Stimulated activated CD4-positive, alpha-beta T cell treated with anti-CD3 and anti-CD28 coated beads, Interleukin-12 subunit alpha, Interleukin-12 subunit beta, amount 100 ng/mL, for 48 hours (primary cell): ENCODE results near the gene LDLR.
A peak's percentile ranks its signal among the peaks of the same experiment; 100 is the strongest.
"Not testable (repeated sequence)": the region's sequence is repeated elsewhere in the genome, so short reads cannot be mapped to it uniquely, and the experiment has no call there.

Experiments
- DNase-seq, 3 donors: peaks; one replicate each; pipeline ENCODE4 v3.0.0-alpha.2; 2020; ENCODE audit warnings: low read depth in 2 of 3, low spot score in 1 of 3

Gene LDLR

GRCh38 chr19:11103667-11104066 lies 14.4 kb downstream of the LDLR start:
- DNase-seq = not testable (repeated sequence)

- DNase-seq = no peak
Observed at GRCh38 chr19:11105014-11105636, 15.9 kb downstream of the LDLR start.

DNA sequence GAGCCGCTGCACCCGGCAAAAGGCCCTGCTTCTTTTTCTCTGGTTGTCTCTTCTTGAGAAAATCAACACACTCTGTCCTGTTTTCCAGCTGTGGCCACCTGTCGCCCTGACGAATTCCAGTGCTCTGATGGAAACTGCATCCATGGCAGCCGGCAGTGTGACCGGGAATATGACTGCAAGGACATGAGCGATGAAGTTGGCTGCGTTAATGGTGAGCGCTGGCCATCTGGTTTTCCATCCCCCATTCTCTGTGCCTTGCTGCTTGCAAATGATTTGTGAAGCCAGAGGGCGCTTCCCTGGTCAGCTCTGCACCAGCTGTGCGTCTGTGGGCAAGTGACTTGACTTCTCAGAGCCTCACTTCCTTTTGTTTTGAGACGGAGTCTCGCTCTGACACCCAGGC lies 17.2 kb downstream of the LDLR start:
- DNase-seq = no peak

DNA sequence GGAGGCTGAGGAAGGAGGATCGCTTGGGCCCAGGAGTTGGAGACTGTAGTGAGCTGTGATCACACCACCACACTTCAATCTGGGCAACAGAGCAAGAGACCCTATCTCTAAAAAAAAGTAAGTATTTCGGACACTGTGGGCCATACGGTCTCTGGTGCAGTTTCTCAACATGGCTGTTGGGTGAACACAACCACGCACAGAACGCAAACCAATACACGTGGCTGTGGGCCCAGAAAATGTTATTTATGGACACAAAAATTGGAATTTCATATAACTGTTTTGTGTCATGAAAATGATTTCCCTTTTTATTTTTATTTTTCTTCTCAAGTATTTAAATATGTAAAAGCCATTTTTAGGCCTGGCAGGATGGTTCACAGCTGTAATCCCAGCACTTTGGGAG lies 19.5 kb downstream of the LDLR start:
- DNase-seq = no peak

DNA sequence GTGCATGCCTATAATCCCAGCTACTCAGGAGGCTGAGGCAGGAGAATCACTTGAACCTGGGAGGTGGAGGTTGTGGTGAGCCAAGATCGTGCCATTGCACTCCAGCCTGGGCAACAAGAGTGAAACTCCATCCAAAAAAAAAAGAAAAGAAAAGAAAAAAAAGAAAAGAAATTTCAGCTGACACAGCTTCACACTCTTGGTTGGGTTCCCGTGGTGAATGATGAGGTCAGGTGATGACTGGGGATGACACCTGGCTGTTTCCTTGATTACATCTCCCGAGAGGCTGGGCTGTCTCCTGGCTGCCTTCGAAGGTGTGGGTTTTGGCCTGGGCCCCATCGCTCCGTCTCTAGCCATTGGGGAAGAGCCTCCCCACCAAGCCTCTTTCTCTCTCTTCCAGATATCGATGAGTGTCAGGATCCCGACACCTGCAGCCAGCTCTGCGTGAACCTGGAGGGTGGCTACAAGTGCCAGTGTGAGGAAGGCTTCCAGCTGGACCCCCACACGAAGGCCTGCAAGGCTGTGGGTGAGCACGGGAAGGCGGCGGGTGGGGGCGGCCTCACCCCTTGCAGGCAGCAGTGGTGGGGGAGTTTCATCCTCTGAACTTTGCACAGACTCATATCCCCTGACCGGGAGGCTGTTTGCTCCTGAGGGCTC lies 22.0 kb downstream of the LDLR start:
- DNase-seq = no peak

- no peak for DNase-seq
Observed at GRCh38 chr19:11111771-11112144, 22.5 kb downstream of the LDLR start.

- DNase-seq = no peak
Observed at GRCh38 chr19:11113140-11113708, 24.0 kb downstream of the LDLR start.

DNA sequence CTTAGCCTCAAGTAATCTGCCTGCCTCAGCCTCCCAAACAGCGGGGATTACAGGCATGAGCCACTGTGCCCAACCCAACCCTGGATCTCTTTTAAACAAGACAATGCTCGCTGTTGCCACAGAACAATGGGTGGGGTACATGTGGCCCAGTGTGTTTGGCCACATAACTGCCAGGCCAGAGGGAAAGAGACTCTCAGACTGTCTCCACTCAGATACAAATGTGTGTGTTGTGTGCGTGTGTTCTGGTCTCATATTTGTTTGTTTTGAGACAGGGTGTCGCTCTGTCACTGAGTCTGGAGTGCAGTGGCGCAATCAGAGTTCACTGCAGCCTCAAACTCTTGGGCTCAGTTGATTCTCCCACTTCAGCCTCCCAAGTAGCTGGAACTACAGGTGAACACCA lies 25.8 kb downstream of the LDLR start:
- no peak for DNase-seq

- no peak for DNase-seq
Observed at GRCh38 chr19:11115895-11116446, 26.7 kb downstream of the LDLR start.

DNA sequence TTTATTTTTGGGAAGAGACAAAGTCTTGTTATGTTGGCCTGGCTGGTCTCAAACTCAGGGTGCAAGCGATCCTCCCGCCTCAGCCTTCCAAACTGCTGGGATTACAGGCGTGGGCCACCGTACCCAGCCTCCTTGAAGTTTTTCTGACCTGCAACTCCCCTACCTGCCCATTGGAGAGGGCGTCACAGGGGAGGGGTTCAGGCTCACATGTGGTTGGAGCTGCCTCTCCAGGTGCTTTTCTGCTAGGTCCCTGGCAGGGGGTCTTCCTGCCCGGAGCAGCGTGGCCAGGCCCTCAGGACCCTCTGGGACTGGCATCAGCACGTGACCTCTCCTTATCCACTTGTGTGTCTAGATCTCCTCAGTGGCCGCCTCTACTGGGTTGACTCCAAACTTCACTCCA lies 27.2 kb downstream of the LDLR start:
- no peak for DNase-seq

GRCh38 chr19:11121963-11122362 lies 32.7 kb downstream of the LDLR start:
- not testable (repeated sequence) for DNase-seq

DNA sequence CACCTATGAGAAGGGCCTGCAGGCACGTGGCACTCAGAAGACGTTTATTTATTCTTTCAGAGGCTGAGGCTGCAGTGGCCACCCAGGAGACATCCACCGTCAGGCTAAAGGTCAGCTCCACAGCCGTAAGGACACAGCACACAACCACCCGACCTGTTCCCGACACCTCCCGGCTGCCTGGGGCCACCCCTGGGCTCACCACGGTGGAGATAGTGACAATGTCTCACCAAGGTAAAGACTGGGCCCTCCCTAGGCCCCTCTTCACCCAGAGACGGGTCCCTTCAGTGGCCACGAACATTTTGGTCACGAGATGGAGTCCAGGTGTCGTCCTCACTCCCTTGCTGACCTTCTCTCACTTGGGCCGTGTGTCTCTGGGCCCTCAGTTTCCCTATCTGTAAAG lies 33.9 kb downstream of the LDLR start:
- no peak for DNase-seq

GRCh38 chr19:11124157-11124556 lies 34.9 kb downstream of the LDLR start:
- not testable (repeated sequence) for DNase-seq

DNA sequence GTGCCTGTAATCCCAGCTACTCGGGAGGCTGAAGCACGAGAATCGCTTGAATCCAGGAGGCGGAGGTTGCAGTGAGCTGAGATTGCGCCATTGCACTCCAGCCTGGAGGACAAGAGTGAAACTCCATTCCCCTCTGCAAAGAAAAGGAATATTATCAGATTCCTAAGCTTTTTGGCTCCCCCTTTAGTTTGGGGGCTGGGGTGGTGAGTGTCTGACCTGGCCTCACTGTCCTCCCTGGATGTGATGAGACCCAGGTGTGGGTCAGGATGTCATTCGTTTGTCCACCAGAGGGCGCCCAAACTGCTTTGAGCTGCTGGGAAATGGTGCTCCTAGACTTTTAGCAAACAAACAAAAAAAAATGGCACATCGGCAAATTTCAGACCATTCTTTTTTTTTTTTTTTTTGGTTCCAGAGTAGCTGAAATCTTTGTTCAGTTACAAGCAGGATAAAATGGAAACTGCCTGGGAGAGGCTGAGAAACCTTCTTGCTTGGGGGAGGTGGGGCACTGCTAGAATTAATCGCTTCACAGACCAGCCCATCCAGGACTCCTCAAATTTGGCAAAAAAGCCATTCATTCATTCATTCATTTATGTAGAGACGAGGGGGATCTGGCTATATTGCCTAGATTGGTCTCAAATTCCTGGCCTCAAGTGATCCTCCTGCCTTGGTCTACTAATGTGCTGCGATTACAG lies 36.9 kb downstream of the LDLR start:
- DNase-seq = peak; percentile 48 to 86 (median 69)

- no peak for DNase-seq
Observed at GRCh38 chr19:11127905-11128304, 38.6 kb downstream of the LDLR start.

- DNase-seq = peak; percentile 51 to 69 (median 67)
Observed at GRCh38 chr19:11130824-11131455, 41.7 kb downstream of the LDLR start.

- DNase-seq = no peak
Observed at GRCh38 chr19:11131471-11131870, 42.2 kb downstream of the LDLR start.

GRCh38 chr19:11136400-11137101 lies 47.3 kb downstream of the LDLR start:
- DNase-seq = no peak

DNA sequence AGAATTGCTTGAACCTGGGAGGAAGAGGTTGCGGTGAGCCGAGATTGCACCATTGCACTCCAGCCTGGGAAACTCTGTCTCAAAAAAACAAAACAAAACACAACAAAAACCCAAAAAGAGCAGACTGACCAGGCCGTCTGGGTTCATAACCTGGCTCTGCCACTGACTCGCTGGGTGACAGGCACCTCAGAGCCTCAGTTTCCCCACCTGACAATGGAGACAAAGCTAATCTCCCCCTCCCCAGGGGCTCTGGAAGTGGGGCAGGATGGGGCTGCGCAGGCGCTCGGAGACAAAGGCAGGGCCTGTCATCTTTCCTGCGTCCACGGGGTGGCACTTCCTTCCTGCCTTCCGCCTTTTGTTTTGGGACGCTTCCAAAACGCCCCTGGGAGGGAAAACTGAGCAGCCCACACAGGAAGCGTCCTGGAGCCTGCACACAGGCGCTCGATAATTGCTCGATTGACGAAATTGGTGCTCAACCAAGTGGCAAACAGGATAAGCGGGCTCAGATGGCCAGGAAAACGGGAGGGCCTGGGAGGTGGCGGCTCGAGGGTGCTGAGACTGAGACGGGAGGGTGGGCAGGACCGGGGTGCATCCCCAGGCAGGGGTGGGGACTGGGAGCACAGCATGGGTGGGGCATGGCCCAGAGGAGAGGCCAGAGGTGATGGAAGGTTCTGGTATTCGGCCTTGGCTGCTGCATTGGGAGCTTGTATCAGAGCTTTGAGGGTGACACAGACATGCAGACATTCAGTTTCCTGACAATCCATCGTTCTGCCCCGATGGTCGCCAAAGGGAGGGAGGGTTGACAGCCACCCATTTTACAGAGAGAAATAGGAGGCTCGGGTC lies 48.5 kb downstream of the LDLR start:
- DNase-seq = peak; percentile 24 to 55 (median 48)
